CD4-positive, alpha-beta T cell treated with Interleukin-4 for 1 hour (primary cell): Measurements from ENCODE around the gene ABCB8.
"Not testable (repeated sequence)": the region's sequence is repeated elsewhere in the genome, so short reads cannot be mapped to it uniquely, and the experiment has no call there.

Experiments used
- DNase-seq, 2 donors: peaks; one replicate each; pipeline ENCODE4 v3.0.0-alpha.2; 2020 to 2022

Gene ABCB8

GRCh38 chr7:151038951-151039849 is 10.9 kb downstream of the ABCB8 start:
- peak in 1 of 2 donors; percentile 63 for DNase-seq

GRCh38 chr7:151039850-151040548 is 11.7 kb downstream of the ABCB8 start:
- no peak for DNase-seq

GRCh38 chr7:151040616-151041375 is 12.5 kb downstream of the ABCB8 start:
- DNase-seq = no peak

GRCh38 chr7:151043449-151043848 is 15.2 kb downstream of the ABCB8 start:
- not testable (repeated sequence) for DNase-seq

- DNase-seq = no peak
Observed at GRCh38 chr7:151043959-151044358, 15.7 kb downstream of the ABCB8 start.

GRCh38 chr7:151045262-151045661 is 17.0 kb downstream of the ABCB8 start:
- no peak for DNase-seq

GRCh38 chr7:151045967-151046366 is 17.7 kb downstream of the ABCB8 start:
- no peak for DNase-seq

- DNase-seq = no peak
Observed at GRCh38 chr7:151046603-151047573, 18.6 kb downstream of the ABCB8 start.

GRCh38 chr7:151047976-151048815 is 19.9 kb downstream of the ABCB8 start, which contains the start of gene ASIC3:
TSS of gene ASIC3 (plus strand) at chr7:151048531. CDS start at chr7:151048886, 355 bp downstream.
- no peak for DNase-seq

- no peak for DNase-seq
Observed at GRCh38 chr7:151048911-151049463, 20.7 kb downstream of the ABCB8 start.

GRCh38 chr7:151051108-151051507 is 22.9 kb downstream of the ABCB8 start:
- peak; percentile 39 to 55 for DNase-seq

- DNase-seq = no peak
Observed at GRCh38 chr7:151053096-151053495, 24.8 kb downstream of the ABCB8 start.

- no peak for DNase-seq
Observed at GRCh38 chr7:151053751-151054150, 25.5 kb downstream of the ABCB8 start.

GRCh38 chr7:151056283-151056665 is 28.0 kb downstream of the ABCB8 start:
- no peak for DNase-seq

- no peak for DNase-seq
Observed at GRCh38 chr7:151056666-151057505, 28.6 kb downstream of the ABCB8 start.

GRCh38 chr7:151057506-151057988 is 29.3 kb downstream of the ABCB8 start, which contains the start of gene CDK5:
TSS of gene CDK5 (minus strand) at chr7:151057897. CDS start at chr7:151057848, 49 bp downstream.
- no peak for DNase-seq

GRCh38 chr7:151057989-151058780 is 29.9 kb downstream of the ABCB8 start:
- DNase-seq = peak; percentile 99

GRCh38 chr7:151058781-151059366 is 30.6 kb downstream of the ABCB8 start:
- no peak for DNase-seq
